A673 (cell line): Measurements from ENCODE around the gene BEST2.

Experiments
- CTCF ChIP-seq: fragments of 300-800, 200-600 bp; sonication (generic); conservative IDR thresholded peaks from 2 replicates; pipeline ENCODE4 v1.5.1; 2017; ENCODE audit warnings: low read depth, mild to moderate bottlenecking, antibody characterized with exemption, low read length, moderate library complexity, mixed read lengths
- EZH2 ChIP-seq: fragments of 200-600 bp; sonication (generic); IDR thresholded peaks from 2 replicates; pipeline ENCODE4 v1.6.1; 2017; ENCODE audit warnings: borderline replicate concordance, low read depth, mild to moderate bottlenecking, mixed read lengths, antibody characterized with exemption, low read length; ENCODE audit not compliant: poor library complexity, severe bottlenecking

GRCh38 chr19:12715102-12715501, 36.5 kb upstream of the BEST2 start:
- TF ChIP-seq CTCF, result no peak
- no peak for TF ChIP-seq EZH2
